ENCODE results near the gene RAB11FIP3. TPM values are rescaled to one million over a fixed set of nuclear protein-coding genes. Genes with fewer than 3 reads are reported as not detected.

The RAB11FIP3 gene
- total and polyA plus RNA-seq, 2 of the 13 experiments (the other 11 are each of a cell fraction or from before 2014, with no cell fraction given) = 34.3 to 57.6 TPM

DNA sequence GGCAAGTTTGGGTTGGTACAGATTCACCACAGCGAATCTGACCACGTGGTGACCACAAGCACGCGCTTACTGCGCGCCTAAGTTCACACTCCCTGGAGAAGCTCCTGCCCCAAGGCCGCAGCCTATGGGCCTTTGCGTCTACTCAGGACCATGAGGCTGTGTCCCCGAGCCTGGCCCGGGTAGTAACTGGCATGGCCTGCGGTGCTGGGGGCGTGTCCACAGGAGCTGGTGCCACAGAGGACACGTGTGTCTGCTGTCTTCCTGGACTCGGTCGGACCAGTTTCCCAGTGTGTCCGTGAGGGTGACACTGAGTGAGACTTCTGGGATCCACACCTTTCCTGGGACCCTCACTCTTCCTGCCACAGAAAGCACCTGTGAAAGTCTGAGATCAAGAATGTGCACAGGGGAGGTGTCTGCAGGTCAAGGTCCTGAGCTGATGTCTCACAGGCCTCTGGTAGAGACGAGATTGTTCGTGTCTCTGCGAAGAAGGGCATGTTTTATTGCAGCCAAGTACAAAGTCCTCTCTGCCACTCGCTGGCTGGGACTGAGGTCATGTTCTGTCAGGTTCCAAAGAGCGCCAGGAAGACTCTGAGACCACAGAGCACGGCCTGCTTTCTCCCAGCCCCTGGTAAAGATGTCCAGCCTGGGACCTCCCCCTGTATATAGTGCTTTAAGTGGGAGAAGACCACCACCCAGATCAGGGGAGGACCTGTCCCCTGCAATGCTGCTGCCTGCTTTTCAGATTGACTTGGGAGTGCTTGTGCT lies 76.9 kb downstream of the RAB11FIP3 start (continued):
- peak; percentile 76 for TF ChIP-seq ARID5B (CRISPR knock-in tag; IDR thresholded peaks at IDR 0.05)
- no peak for TF ChIP-seq ZNF367 (CRISPR knock-in tag; IDR thresholded peaks at IDR 0.05; ENCODE audit: borderline replicate concordance)
- no peak for TF ChIP-seq FOXP1 (IDR thresholded peaks at IDR 0.05)
- TF ChIP-seq FOXP1 (CRISPR knock-in tag; IDR thresholded peaks at IDR 0.05) = no peak
- TF ChIP-seq, protein P1, sequence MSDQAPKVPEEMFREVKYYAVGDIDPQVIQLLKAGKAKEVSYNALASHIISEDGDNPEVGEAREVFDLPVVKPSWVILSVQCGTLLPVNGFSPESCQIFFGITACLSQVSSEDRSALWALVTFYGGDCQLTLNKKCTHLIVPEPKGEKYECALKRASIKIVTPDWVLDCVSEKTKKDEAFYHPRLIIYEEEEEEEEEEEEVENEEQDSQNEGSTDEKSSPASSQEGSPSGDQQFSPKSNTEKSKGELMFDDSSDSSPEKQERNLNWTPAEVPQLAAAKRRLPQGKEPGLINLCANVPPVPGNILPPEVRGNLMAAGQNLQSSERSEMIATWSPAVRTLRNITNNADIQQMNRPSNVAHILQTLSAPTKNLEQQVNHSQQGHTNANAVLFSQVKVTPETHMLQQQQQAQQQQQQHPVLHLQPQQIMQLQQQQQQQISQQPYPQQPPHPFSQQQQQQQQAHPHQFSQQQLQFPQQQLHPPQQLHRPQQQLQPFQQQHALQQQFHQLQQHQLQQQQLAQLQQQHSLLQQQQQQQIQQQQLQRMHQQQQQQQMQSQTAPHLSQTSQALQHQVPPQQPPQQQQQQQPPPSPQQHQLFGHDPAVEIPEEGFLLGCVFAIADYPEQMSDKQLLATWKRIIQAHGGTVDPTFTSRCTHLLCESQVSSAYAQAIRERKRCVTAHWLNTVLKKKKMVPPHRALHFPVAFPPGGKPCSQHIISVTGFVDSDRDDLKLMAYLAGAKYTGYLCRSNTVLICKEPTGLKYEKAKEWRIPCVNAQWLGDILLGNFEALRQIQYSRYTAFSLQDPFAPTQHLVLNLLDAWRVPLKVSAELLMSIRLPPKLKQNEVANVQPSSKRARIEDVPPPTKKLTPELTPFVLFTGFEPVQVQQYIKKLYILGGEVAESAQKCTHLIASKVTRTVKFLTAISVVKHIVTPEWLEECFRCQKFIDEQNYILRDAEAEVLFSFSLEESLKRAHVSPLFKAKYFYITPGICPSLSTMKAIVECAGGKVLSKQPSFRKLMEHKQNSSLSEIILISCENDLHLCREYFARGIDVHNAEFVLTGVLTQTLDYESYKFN (CRISPR knock-in tag; conservative IDR thresholded peaks at IDR 0.05) = peak; percentile 96
- TF ChIP-seq SMARCE1 (IDR thresholded peaks at IDR 0.05; ENCODE audit: borderline replicate concordance) = no peak
- TF ChIP-seq ZNF282 (IDR thresholded peaks at IDR 0.05; ENCODE audit: partially characterized antibody) = no peak
- TF ChIP-seq XBP1 (CRISPR knock-in tag; IDR thresholded peaks at IDR 0.05) = no peak
- no peak for TF ChIP-seq ZNF550 (CRISPR knock-in tag; IDR thresholded peaks at IDR 0.05; ENCODE audit: borderline replicate concordance)
- no peak for TF ChIP-seq EZH2 (conservative IDR thresholded peaks at IDR 0.05; ENCODE audit: low read depth, low read length)
- no peak for TF ChIP-seq ZNF468 (CRISPR knock-in tag; IDR thresholded peaks at IDR 0.05)
- peak; percentile 92 for TF ChIP-seq MAX (IDR thresholded peaks at IDR 0.05)
- TF ChIP-seq CBX2 (IDR thresholded peaks at IDR 0.05; ENCODE audit: low read depth, low read length) = no peak
- TF ChIP-seq CBX2 (CRISPR knock-in tag; IDR thresholded peaks at IDR 0.05; ENCODE audit: low read depth) = no peak
- no peak for TF ChIP-seq ZNF383 (CRISPR knock-in tag; IDR thresholded peaks at IDR 0.05; ENCODE audit: borderline replicate concordance)
- no peak for TF ChIP-seq ZBTB42 (CRISPR knock-in tag; IDR thresholded peaks at IDR 0.05)
- no peak for TF ChIP-seq ZNF713 (CRISPR knock-in tag; IDR thresholded peaks at IDR 0.05)
- TF ChIP-seq ZNF30 (CRISPR knock-in tag; IDR thresholded peaks at IDR 0.05) = no peak
- TF ChIP-seq KDM4B (CRISPR knock-in tag; IDR thresholded peaks at IDR 0.05) = no peak
- TF ChIP-seq ZSCAN31 (CRISPR knock-in tag; IDR thresholded peaks at IDR 0.05; ENCODE audit: low read depth) = peak; percentile 73; the same call in 1 of the 2 replicates
- TF ChIP-seq ZNF724P (CRISPR knock-in tag; IDR thresholded peaks at IDR 0.05; ENCODE audit: borderline replicate concordance) = peak; percentile 76; the same call in 1 of the 2 replicates
- TF ChIP-seq ZNF543 (CRISPR knock-in tag; IDR thresholded peaks at IDR 0.05) = no peak
- TF ChIP-seq MBD4 (IDR thresholded peaks at IDR 0.05; ENCODE audit: borderline replicate concordance, low read length) = no peak
- TF ChIP-seq CENPX (CRISPR knock-in tag; IDR thresholded peaks at IDR 0.05) = no peak
- TF ChIP-seq TEAD3 (CRISPR knock-in tag; optimal IDR thresholded peaks at IDR 0.05; ENCODE audit: borderline replicate concordance) = peak; percentile 72
- no peak for TF ChIP-seq MATR3 (CRISPR knock-in tag; IDR thresholded peaks at IDR 0.05)
